Measurements from ENCODE around the gene KMT2E.
"Not testable (repeated sequence)": the region's sequence is repeated elsewhere in the genome, so short reads cannot be mapped to it uniquely, and the experiment has no call there.

Gene KMT2E

GRCh38 chr7:104982308-104983075 lies 31.5 kb upstream of the KMT2E start:
- no peak for DNase-seq

GRCh38 chr7:104983076-104983577 lies 30.9 kb upstream of the KMT2E start:
- DNase-seq = no peak

GRCh38 chr7:104983578-104984539 lies 30.1 kb upstream of the KMT2E start:
- DNase-seq = peak; percentile 63

- no peak for DNase-seq
These were observed 29.3 kb upstream of the KMT2E start for GRCh38 chr7:104984585-104985258.

GRCh38 chr7:104985259-104985617 lies 28.8 kb upstream of the KMT2E start:
- DNase-seq = no peak

GRCh38 chr7:104986628-104987259 lies 27.3 kb upstream of the KMT2E start:
- no peak for DNase-seq

- not testable (repeated sequence) for DNase-seq
These were observed 26.6 kb upstream of the KMT2E start for GRCh38 chr7:104987403-104987802.

GRCh38 chr7:104990983-104991382 lies 23.0 kb upstream of the KMT2E start:
- no peak for DNase-seq

GRCh38 chr7:104992306-104992705 lies 21.7 kb upstream of the KMT2E start:
- DNase-seq = no peak

GRCh38 chr7:104993217-104993862 lies 20.7 kb upstream of the KMT2E start:
- DNase-seq = no peak

- no peak for DNase-seq
These were observed 15.8 kb upstream of the KMT2E start for GRCh38 chr7:104998040-104998752.

- DNase-seq = no peak
These were observed 13.8 kb upstream of the KMT2E start for GRCh38 chr7:105000200-105000599.

- DNase-seq = no peak
These were observed 13.1 kb upstream of the KMT2E start for GRCh38 chr7:105000927-105001336.

GRCh38 chr7:105001652-105002184 lies 12.3 kb upstream of the KMT2E start:
- DNase-seq = no peak

GRCh38 chr7:105003275-105003674 lies 10.7 kb upstream of the KMT2E start:
- DNase-seq = peak; percentile 37

- DNase-seq = no peak
These were observed 10.0 kb upstream of the KMT2E start for GRCh38 chr7:105003872-105004510.

- not testable (repeated sequence) for DNase-seq
These were observed 9.0 kb upstream of the KMT2E start for GRCh38 chr7:105005006-105005405.

GRCh38 chr7:105005486-105005885 lies 8.5 kb upstream of the KMT2E start:
- DNase-seq = not testable (repeated sequence)

- no peak for DNase-seq
These were observed 7.5 kb upstream of the KMT2E start for GRCh38 chr7:105006367-105007136.

GRCh38 chr7:105007298-105007697 lies 6.7 kb upstream of the KMT2E start:
- DNase-seq = no peak

Measured in activated T-cell treated with anti-CD3 and anti-CD28 coated beads for 4 hours (primary cell).